ENCODE data around the gene CSTF1. TPM values are rescaled to one million over a fixed set of nuclear protein-coding genes. Genes with fewer than 3 reads are reported as not detected.
A peak's percentile ranks its signal among the peaks of the same experiment; 100 is the strongest.
"Not testable (repeated sequence)": the region's sequence is repeated elsewhere in the genome, so short reads cannot be mapped to it uniquely, and the experiment has no call there.

The CSTF1 gene
- total RNA-seq, 2 donors from 2014 or later, result 68.5 to 88.7 TPM

- not testable (repeated sequence) for ATAC-seq; H3K9me3 Mint-ChIP-seq; DNase-seq (ENCODE audit: low spot score in 2 of 2)
- H3K36me3 Mint-ChIP-seq, result peaks cover 16 to 37% of the 10 kb centered on the region in 2 donors
- peak overlapping the region in 1 of 2 donors; percentile 32 for H3K27ac Mint-ChIP-seq
Measured at GRCh38 chr20:56390396-56390795, 2.0 kb upstream of the CSTF1 start.

GRCh38 chr20:56391037-56391436 lies 1.4 kb upstream of the CSTF1 start:
- no peak for DNase-seq (ENCODE audit: low spot score in 2 of 2)
- no peak for ATAC-seq
- Mint-ChIP-seq H3K36me3 (peaks cover 17 to 36% of the 10 kb centered on the region in 2 donors), H3K27ac (no peak overlapping the region), H3K9me3 (no peaks in the 10 kb centered on the region)

GRCh38 chr20:56391596-56392131 lies 781 bp upstream of the CSTF1 start:
- DNase-seq (ENCODE audit: low spot score in 2 of 2) (no peak), ATAC-seq (peak; percentile 53 to 54)
- Mint-ChIP-seq H3K36me3 (peaks cover 13 to 31% of the 10 kb centered on the region in 2 donors), H3K9me3 (no peaks in the 10 kb centered on the region), H3K27ac (no peak overlapping the region)

- H3K36me3 Mint-ChIP-seq, result peaks cover 23 to 38% of the 10 kb centered on the region in 2 donors
- no peak overlapping the region for H3K27ac Mint-ChIP-seq
- ATAC-seq (no peak), DNase-seq (ENCODE audit: low spot score in 2 of 2) (no peak)
- H3K9me3 Mint-ChIP-seq, result no peaks in the 10 kb centered on the region
Measured at GRCh38 chr20:56392881-56393482, 537 bp downstream of the CSTF1 start.

GRCh38 chr20:56393653-56394052 lies 1.2 kb downstream of the CSTF1 start:
- no peak for ATAC-seq
- Mint-ChIP-seq H3K9me3 (no peaks in the 10 kb centered on the region), H3K36me3 (peaks cover 24 to 38% of the 10 kb centered on the region in 2 donors), H3K27ac (no peak overlapping the region)
- no peak for DNase-seq (ENCODE audit: low spot score in 2 of 2)

GRCh38 chr20:56395166-56395565 lies 2.7 kb downstream of the CSTF1 start:
- Mint-ChIP-seq H3K9me3 (no peaks in the 10 kb centered on the region), H3K27ac (peak overlapping the region in 1 of 2 donors; percentile 2), H3K36me3 (peaks cover 27 to 29% of the 10 kb centered on the region in 2 donors)
- DNase-seq (ENCODE audit: low spot score in 2 of 2) (no peak), ATAC-seq (no peak)

- peaks cover 29 to 47% of the 10 kb centered on the region in 2 donors for H3K36me3 Mint-ChIP-seq
Measured at GRCh38 chr20:56400001-56400640, 7.7 kb downstream of the CSTF1 start.

GRCh38 chr20:56403465-56403864 lies 11.0 kb downstream of the CSTF1 start:
- Mint-ChIP-seq H3K9me3 (no peaks in the 10 kb centered on the region), H3K36me3 (peaks cover 21 to 48% of the 10 kb centered on the region in 2 donors), H3K27ac (no peak overlapping the region)
- ATAC-seq (no peak), DNase-seq (ENCODE audit: low spot score in 2 of 2) (no peak)

More at GRCh38 chr20:56400001-56400640, 7.7 kb downstream of the CSTF1 start:
- peak in 1 of 2 donors; percentile 66 for DNase-seq (ENCODE audit: low spot score in 2 of 2)
- Mint-ChIP-seq H3K9me3 (no peaks in the 10 kb centered on the region), H3K27ac (no peak overlapping the region)
- peak; percentile 57 to 66 for ATAC-seq

- Mint-ChIP-seq H3K36me3 (peaks cover 16 to 42% of the 10 kb centered on the region in 2 donors), H3K27ac (peak overlapping the region in 1 of 2 donors; percentile 36)
- DNase-seq (ENCODE audit: low spot score in 2 of 2); H3K9me3 Mint-ChIP-seq; ATAC-seq: not testable (repeated sequence)
Measured at GRCh38 chr20:56405356-56405755, 12.9 kb downstream of the CSTF1 start.

GRCh38 chr20:56406910-56407309 lies 14.5 kb downstream of the CSTF1 start:
- no peak for ATAC-seq
- peaks cover 16 to 49% of the 10 kb centered on the region in 2 donors for H3K36me3 Mint-ChIP-seq

GRCh38 chr20:56409521-56409920 lies 17.1 kb downstream of the CSTF1 start:
- peaks cover 0 to 8% of the 10 kb centered on the region in 2 donors for H3K9me3 Mint-ChIP-seq
- ATAC-seq (no peak), DNase-seq (ENCODE audit: low spot score in 2 of 2) (no peak)
- H3K27ac Mint-ChIP-seq, result peak overlapping the region in 1 of 2 donors; percentile 78
- peaks cover 5 to 51% of the 10 kb centered on the region in 2 donors for H3K36me3 Mint-ChIP-seq

More at GRCh38 chr20:56406910-56407309, 14.5 kb downstream of the CSTF1 start:
- no peak for DNase-seq (ENCODE audit: low spot score in 2 of 2)
- H3K9me3 Mint-ChIP-seq, result peaks cover 0 to 4% of the 10 kb centered on the region in 2 donors
- peak overlapping the region; percentile 44 to 48 for H3K27ac Mint-ChIP-seq

GRCh38 chr20:56409956-56410355 lies 17.5 kb downstream of the CSTF1 start:
- Mint-ChIP-seq H3K27ac (peak overlapping the region in 1 of 2 donors; percentile 78), H3K36me3 (peaks cover 5 to 50% of the 10 kb centered on the region in 2 donors)
- no peak for ATAC-seq

GRCh38 chr20:56411287-56411686 lies 18.8 kb downstream of the CSTF1 start:
- H3K36me3 Mint-ChIP-seq, result peaks cover 5 to 38% of the 10 kb centered on the region in 2 donors
- H3K27ac Mint-ChIP-seq, result peak overlapping the region; percentile 81 to 89
- not testable (repeated sequence) for DNase-seq (ENCODE audit: low spot score in 2 of 2); ATAC-seq; H3K9me3 Mint-ChIP-seq

More at GRCh38 chr20:56409956-56410355, 17.5 kb downstream of the CSTF1 start:
- DNase-seq (ENCODE audit: low spot score in 2 of 2), result no peak
- H3K9me3 Mint-ChIP-seq, result peaks cover 0 to 8% of the 10 kb centered on the region in 2 donors

- DNase-seq (ENCODE audit: low spot score in 2 of 2), result no peak
- H3K36me3 Mint-ChIP-seq, result peaks cover 0 to 40% of the 10 kb centered on the region in 2 donors
- H3K27ac Mint-ChIP-seq, result peak within 1 kb of the TSS; percentile 89 to 90
- peak; percentile 62 to 68 for ATAC-seq
- peaks cover 0 to 8% of the 10 kb centered on the region in 2 donors for H3K9me3 Mint-ChIP-seq
Measured at GRCh38 chr20:56411759-56412472, 19.5 kb downstream of the CSTF1 start, which contains the start of gene CASS4. Gene CASS4, plus strand, starts transcription at chr20:56412260. Its CDS starts 199 bp downstream, at chr20:56412459.

GRCh38 chr20:56412473-56412790 lies 20.0 kb downstream of the CSTF1 start:
- Mint-ChIP-seq H3K36me3 (peaks cover 0 to 40% of the 10 kb centered on the region in 2 donors), H3K9me3 (peaks cover 0 to 8% of the 10 kb centered on the region in 2 donors), H3K27ac (peak overlapping the region; percentile 81 to 89)
- DNase-seq (ENCODE audit: low spot score in 2 of 2) (peak in 1 of 2 donors; percentile 28), ATAC-seq (no peak)

GRCh38 chr20:56412949-56413348 lies 20.5 kb downstream of the CSTF1 start:
- Mint-ChIP-seq H3K36me3 (peaks cover 0 to 39% of the 10 kb centered on the region in 2 donors), H3K9me3 (peaks cover 0 to 8% of the 10 kb centered on the region in 2 donors), H3K27ac (peak overlapping the region; percentile 89 to 90)
- DNase-seq (ENCODE audit: low spot score in 2 of 2), result no peak
- no peak for ATAC-seq

Data from activated naive CD4-positive, alpha-beta T cell treated with anti-CD3 and anti-CD28 coated beads, Interleukin-2, amount 50 U/mL, for 72 hours (primary cell).